GM19467 (cell line): ENCODE measurements around the gene IMPG1.
"Not testable (repeated sequence)": the region's sequence is repeated elsewhere in the genome, so short reads cannot be mapped to it uniquely, and the experiment has no call there.

ENCODE experiments used
- ATAC-seq: cut with Tn5 transposase; IDR thresholded peaks from one replicate; pipeline ENCODE4 v1.9.1; 2021; ENCODE audit warnings: mild to moderate bottlenecking, moderate library complexity; ENCODE audit not compliant: unreplicated experiment

Gene IMPG1

GRCh38 chr6:75947935-75948334, 124.5 kb downstream of the IMPG1 start:
- no peak for ATAC-seq

- peak; percentile 62 for ATAC-seq
Observed at GRCh38 chr6:75946146-75946831, 126.2 kb downstream of the IMPG1 start.

GRCh38 chr6:75943381-75943780, 129.1 kb downstream of the IMPG1 start:
- ATAC-seq: no peak

- no peak for ATAC-seq
Observed at GRCh38 chr6:75941509-75941908, 131.0 kb downstream of the IMPG1 start.

GRCh38 chr6:75940564-75940963, 131.9 kb downstream of the IMPG1 start:
- ATAC-seq: no peak

GRCh38 chr6:75937846-75938245, 134.6 kb downstream of the IMPG1 start:
- no peak for ATAC-seq

GRCh38 chr6:75936682-75937081, 135.8 kb downstream of the IMPG1 start:
- no peak for ATAC-seq

GRCh38 chr6:75935473-75935793, 137.0 kb downstream of the IMPG1 start:
- peak; percentile 4 for ATAC-seq

GRCh38 chr6:75934643-75935472, 137.6 kb downstream of the IMPG1 start:
- peak; percentile 69 for ATAC-seq

- no peak for ATAC-seq
Observed at GRCh38 chr6:75933387-75933975, 139.0 kb downstream of the IMPG1 start.

GRCh38 chr6:75932067-75932466, 140.4 kb downstream of the IMPG1 start:
- no peak for ATAC-seq

GRCh38 chr6:75931011-75931680, 141.3 kb downstream of the IMPG1 start:
- ATAC-seq: no peak

GRCh38 chr6:75926293-75927168, 145.9 kb downstream of the IMPG1 start:
- ATAC-seq: no peak

- no peak for ATAC-seq
Observed at GRCh38 chr6:75922226-75922625, 150.2 kb downstream of the IMPG1 start.

GRCh38 chr6:75913040-75913439, 159.4 kb downstream of the IMPG1 start:
- no peak for ATAC-seq

- no peak for ATAC-seq
Observed at GRCh38 chr6:75907444-75907843, 165.0 kb downstream of the IMPG1 start.

- ATAC-seq: no peak
Observed at GRCh38 chr6:75906871-75907270, 165.6 kb downstream of the IMPG1 start.

GRCh38 chr6:75905129-75905528, 167.3 kb downstream of the IMPG1 start:
- ATAC-seq: not testable (repeated sequence)

- not testable (repeated sequence) for ATAC-seq
Observed at GRCh38 chr6:75900216-75900615, 172.2 kb downstream of the IMPG1 start.

- no peak for ATAC-seq
Observed at GRCh38 chr6:75896526-75896925, 175.9 kb downstream of the IMPG1 start.

GRCh38 chr6:75893776-75894152, 178.7 kb downstream of the IMPG1 start:
- no peak for ATAC-seq
